ENCODE data around the gene OSCP1. TPM values are rescaled to one million over a fixed set of nuclear protein-coding genes. Genes with fewer than 3 reads are reported as not detected.

The OSCP1 gene
- 3.6 and 5.0 TPM in 2 replicates for total RNA-seq

GRCh38 chr1:36450270-36450918 lies at the start of gene OSCP1:
TSS of gene OSCP1 (minus strand) at chr1:36450451. CDS start at chr1:36450369, 82 bp downstream.

DNA sequence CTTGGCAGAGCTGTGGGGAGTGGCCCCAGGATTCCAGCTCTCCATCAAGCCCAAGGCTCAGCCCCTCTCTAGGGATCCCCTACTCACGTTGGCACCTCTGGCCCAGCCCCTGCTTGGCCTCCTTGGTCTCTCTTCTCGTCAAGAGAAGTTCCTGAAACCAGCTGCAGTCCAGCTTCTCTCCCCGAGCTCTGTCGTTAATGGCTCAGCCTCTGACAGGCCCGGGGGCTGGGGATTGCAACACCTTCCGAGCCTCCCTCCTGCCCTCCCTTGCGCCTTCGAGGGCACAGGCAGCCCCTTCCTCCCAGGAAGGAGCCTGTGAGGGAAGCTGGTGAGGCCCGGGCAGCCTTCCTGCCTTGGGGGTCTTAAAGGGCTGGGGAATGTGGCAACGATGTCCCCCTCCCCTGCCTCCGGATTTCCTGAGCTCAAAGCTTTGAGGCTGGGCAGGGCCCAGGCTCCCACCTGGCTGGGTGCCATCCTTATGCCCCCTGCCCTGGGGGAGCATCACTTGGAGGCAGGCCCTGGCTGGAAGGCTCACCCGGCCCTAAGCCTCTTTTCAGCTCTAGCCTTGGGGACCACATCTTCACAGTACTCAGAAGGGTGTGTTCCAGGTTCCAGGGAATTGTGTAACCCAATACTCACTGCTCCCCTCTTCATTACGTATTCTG lies 32.6 kb upstream of the OSCP1 start, which contains the start of gene CSF3R:
CSF3R (minus strand) TSS at position 190 of the 665 bp plus-strand sequence. CDS start 3,417 bp downstream, outside the sequence.

DNA sequence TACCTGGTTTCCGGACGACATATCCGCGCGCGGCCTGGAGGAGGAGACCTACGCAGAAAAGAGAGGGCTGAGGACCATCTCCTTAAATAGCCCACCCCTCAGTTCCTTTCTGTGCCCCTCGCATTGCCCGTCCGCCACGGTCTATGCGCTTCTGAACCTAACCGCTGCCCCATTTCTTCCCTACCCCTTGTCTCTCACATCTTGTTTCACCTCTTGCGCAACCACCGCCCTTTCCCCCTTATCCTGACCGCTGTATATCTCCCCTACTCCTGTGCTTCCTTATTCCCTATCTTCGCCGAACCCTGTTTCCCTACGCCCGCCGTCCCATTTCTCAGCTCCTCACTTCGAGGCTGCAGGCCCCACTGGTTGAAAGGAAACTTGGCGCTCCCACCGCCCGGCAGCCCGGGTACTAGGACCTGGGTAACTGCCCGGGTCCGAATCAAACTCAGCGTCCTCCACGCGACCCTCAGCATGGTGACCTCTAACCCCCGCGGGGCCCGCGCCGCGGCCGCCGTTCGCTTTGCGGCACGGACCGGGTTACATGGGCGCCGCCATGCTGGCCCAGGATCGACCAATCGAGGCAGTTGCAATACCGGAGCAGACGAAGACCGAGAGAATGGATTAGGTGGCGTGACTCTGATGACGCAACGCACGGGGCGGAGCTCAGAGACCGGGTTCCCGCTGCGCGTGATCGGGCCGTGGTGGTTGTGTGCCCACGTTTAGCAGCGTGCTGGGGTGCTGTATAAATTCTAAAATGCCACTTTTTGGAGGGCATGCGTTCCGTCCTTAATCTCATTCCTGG lies 13.8 kb upstream of the OSCP1 start, which contains the start of gene MRPS15:
MRPS15 (minus strand) TSS at position 582 of the 802 bp plus-strand sequence; CDS start at position 473, 109 bp downstream.

GRCh38 chr1:36397378-36398230 lies 52.6 kb downstream of the OSCP1 start, which contains the start of gene LSM10:
TSS of gene LSM10 (minus strand) at chr1:36397908. CDS start at chr1:36394129, 3,779 bp downstream.

GRCh38 chr1:36385410-36386264 lies 64.6 kb downstream of the OSCP1 start, which contains the start of gene STK40:
TSS of gene STK40 (minus strand) at chr1:36385924. CDS start at chr1:36361332, 24,592 bp downstream.

Other genes starting within 250 kb of the OSCP1 start
- gene THRAP3, start 226.0 kb downstream of the OSCP1 start, total RNA-seq: 124 and 137 TPM in 2 replicates
- 0.65 and 0.77 TPM in 2 replicates for gene SH3D21, start 144.1 kb downstream of the OSCP1 start, total RNA-seq
- 89.6 and 91.5 TPM in 2 replicates for gene EVA1B, start 126.8 kb downstream of the OSCP1 start, total RNA-seq
- gene STK40, start 64.5 kb downstream of the OSCP1 start, total RNA-seq: 19.4 and 19.8 TPM in 2 replicates
- gene LSM10, start 52.5 kb downstream of the OSCP1 start, total RNA-seq: 6.9 and 7.6 TPM in 2 replicates
- gene MRPS15, start 13.9 kb upstream of the OSCP1 start, total RNA-seq: 64.4 and 65.7 TPM in 2 replicates
- gene CSF3R, start 32.5 kb upstream of the OSCP1 start, total RNA-seq: not detected in 2 replicates